Neural progenitor cell (in vitro differentiated cells): ENCODE results near the gene HEPACAM2. TPM values are rescaled to one million over a fixed set of nuclear protein-coding genes. Genes with fewer than 3 reads are reported as not detected.

Source experiments
- DNase-seq: peaks from one replicate; pipeline ENCODE4 v3.0.0-alpha.2; 2016; ENCODE audit warnings: low spot score
- H2AFZ ChIP-seq: fragments of 200-600 bp; sonication (generic); replicated peaks from 2 replicates; pipeline ENCODE4 v1.6.1; 2016; ENCODE audit warnings: antibody characterized with exemption
- H3F3A ChIP-seq: fragments of 200-600 bp; sonication (generic); 2 replicates; pipeline ENCODE4 v1.6.1; 2016; ENCODE audit warnings: antibody characterized with exemption, low read depth
- H3K27ac ChIP-seq: fragments of 200-600 bp; sonication (generic); 2 replicates; pipeline ENCODE4 v1.5.1; 2016; ENCODE audit warnings: mild to moderate bottlenecking
- H3K27me3 ChIP-seq: fragments of 200-600 bp; sonication (generic); 2 replicates; pipeline ENCODE4 v1.6.1; 2016; ENCODE audit warnings: mild to moderate bottlenecking, moderate library complexity
- H3K36me3 ChIP-seq: fragments of 200-600 bp; sonication (generic); 2 replicates; pipeline ENCODE4 v1.5.1; 2016
- H3K4me1 ChIP-seq: fragments of 200-600 bp; sonication (generic); 2 replicates; pipeline ENCODE4 v1.6.1; 2016; ENCODE audit warnings: mixed run types
- H3K4me2 ChIP-seq: fragments of 200-600 bp; sonication (generic); 2 replicates; pipeline ENCODE4 v1.6.1; 2016
- H3K4me3 ChIP-seq: fragments of 200-600 bp; sonication (generic); 2 replicates; pipeline ENCODE4 v1.5.1; 2016
- H3K79me2 ChIP-seq: fragments of 200-600 bp; sonication (generic); 2 replicates; pipeline ENCODE4 v1.6.1; 2016; ENCODE audit warnings: low read depth
- H3K9ac ChIP-seq: fragments of 200-600 bp; sonication (generic); 2 replicates; pipeline ENCODE4 v1.6.1; 2016
- H3K9me3 ChIP-seq: fragments of 200-600 bp; sonication (generic); 2 replicates; pipeline ENCODE4 v1.5.1; 2016; ENCODE audit warnings: low read depth
- H4K20me1 ChIP-seq: fragments of 200-600 bp; sonication (generic); 2 replicates; pipeline ENCODE4 v1.6.1; 2016; ENCODE audit warnings: low read depth
- H3K27ac Mint-ChIP-seq: 3 replicates; pipeline ENCODE4 v1.8.0; 2021; ENCODE audit warnings: mixed read lengths
- H3K27me3 Mint-ChIP-seq: 2 replicates; pipeline ENCODE4 v1.8.0; 2022; ENCODE audit warnings: low read depth, mild to moderate bottlenecking, inconsistent platforms, moderate library complexity, mixed read lengths; ENCODE audit not compliant: insufficient read depth
- H3K36me3 Mint-ChIP-seq: 3 replicates; pipeline ENCODE4 v1.8.0; 2021; ENCODE audit warnings: mixed read lengths
- H3K4me1 Mint-ChIP-seq: 3 replicates; pipeline ENCODE4 v1.8.0; 2021; ENCODE audit warnings: mixed read lengths
- H3K4me3 Mint-ChIP-seq: 3 replicates; pipeline ENCODE4 v1.8.0; 2021; ENCODE audit warnings: mild to moderate bottlenecking, moderate library complexity, mixed read lengths
- H3K9me3 Mint-ChIP-seq: 3 replicates; pipeline ENCODE4 v1.8.0; 2020; ENCODE audit warnings: mixed read lengths
- CTCF ChIP-seq: fragments of 200-600 bp; sonication (generic); IDR thresholded peaks from 2 replicates; pipeline ENCODE4 v1.5.1; 2017; ENCODE audit warnings: antibody characterized with exemption, mild to moderate bottlenecking
- EZH2 ChIP-seq: fragments of 200-600 bp; sonication (generic); IDR thresholded peaks from 2 replicates; pipeline ENCODE4 v1.6.1; 2017; ENCODE audit warnings: antibody characterized with exemption, mild to moderate bottlenecking, moderate library complexity
- EZH2phosphoT487 ChIP-seq: fragments of 200-600 bp; sonication (generic); IDR thresholded peaks from 2 replicates; pipeline ENCODE4 v1.6.1; 2017; ENCODE audit warnings: antibody characterized with exemption
- total RNA-seq: library from RNA; depleted of rRNA; stranded (reverse); fragments of >200 nt; gene quantifications from 2 replicates; pipeline ENCODE4 v1.2.3, GENCODE V29; 2015; ENCODE audit warnings: low replicate concordance

Gene HEPACAM2
- total RNA-seq, 1 donor from 2014 or later, result not detected

GRCh38 chr7:93239824-93240223, 13.6 kb upstream of the HEPACAM2 start:
- no peak overlapping the region for H3K4me3 ChIP-seq
- peaks cover 11% of the 10 kb centered on the region for H3K79me2 ChIP-seq
- H3K4me1 Mint-ChIP-seq, result no peaks in the 10 kb centered on the region
- TF ChIP-seq CTCF, result no peak
- no peak for TF ChIP-seq EZH2phosphoT487
- no peak for TF ChIP-seq EZH2
- H3K27ac Mint-ChIP-seq, result no peak overlapping the region
- H3K4me2 ChIP-seq, result no peak overlapping the region
- H3K4me1 ChIP-seq, result no peaks in the 10 kb centered on the region
- H3K27ac ChIP-seq, result no peak overlapping the region
- no peaks in the 10 kb centered on the region for H3K27me3 ChIP-seq
- no peak overlapping the region for H2AFZ ChIP-seq
- H3K9me3 Mint-ChIP-seq, result no peaks in the 10 kb centered on the region
- no peak for DNase-seq
- H3K27me3 Mint-ChIP-seq, result no peaks in the 10 kb centered on the region
- H3F3A ChIP-seq, result no peaks in the 10 kb centered on the region
- H3K9ac ChIP-seq, result no peak overlapping the region
- H3K9me3 ChIP-seq, result no peaks in the 10 kb centered on the region
- no peaks in the 10 kb centered on the region for H3K36me3 ChIP-seq
- H3K4me3 Mint-ChIP-seq, result no peak overlapping the region
- H4K20me1 ChIP-seq, result no peaks in the 10 kb centered on the region
- H3K36me3 Mint-ChIP-seq, result no peaks in the 10 kb centered on the region

- no peak for TF ChIP-seq EZH2
- no peak for TF ChIP-seq EZH2phosphoT487
- no peak for TF ChIP-seq CTCF
- no peak overlapping the region for H3K4me3 Mint-ChIP-seq
- H3K27me3 ChIP-seq, result no peaks in the 10 kb centered on the region
- H3K9me3 Mint-ChIP-seq, result no peaks in the 10 kb centered on the region
- no peaks in the 10 kb centered on the region for H3K4me1 Mint-ChIP-seq
- no peaks in the 10 kb centered on the region for H3F3A ChIP-seq
- H3K4me3 ChIP-seq, result no peak overlapping the region
- no peaks in the 10 kb centered on the region for H3K36me3 Mint-ChIP-seq
- H3K79me2 ChIP-seq, result peaks cover 17% of the 10 kb centered on the region
- H3K9ac ChIP-seq, result no peak overlapping the region
- no peak overlapping the region for H3K27ac ChIP-seq
- no peaks in the 10 kb centered on the region for H3K27me3 Mint-ChIP-seq
- DNase-seq, result no peak
- H3K36me3 ChIP-seq, result no peaks in the 10 kb centered on the region
- no peaks in the 10 kb centered on the region for H3K4me1 ChIP-seq
- H3K4me2 ChIP-seq, result no peak overlapping the region
- no peaks in the 10 kb centered on the region for H3K9me3 ChIP-seq
- H4K20me1 ChIP-seq, result no peaks in the 10 kb centered on the region
- no peak overlapping the region for H3K27ac Mint-ChIP-seq
- H2AFZ ChIP-seq, result no peak overlapping the region
Observed at GRCh38 chr7:93238748-93239147, 12.5 kb upstream of the HEPACAM2 start.

GRCh38 chr7:93238131-93238530, 11.9 kb upstream of the HEPACAM2 start:
- H4K20me1 ChIP-seq, result no peaks in the 10 kb centered on the region
- H3K27ac ChIP-seq, result no peak overlapping the region
- H3K79me2 ChIP-seq, result peaks cover 23% of the 10 kb centered on the region
- no peak overlapping the region for H2AFZ ChIP-seq
- no peaks in the 10 kb centered on the region for H3K4me1 Mint-ChIP-seq
- no peaks in the 10 kb centered on the region for H3K36me3 ChIP-seq
- H3K4me1 ChIP-seq, result peaks cover 6% of the 10 kb centered on the region
- no peaks in the 10 kb centered on the region for H3F3A ChIP-seq
- DNase-seq, result no peak
- no peak overlapping the region for H3K9ac ChIP-seq
- H3K4me3 Mint-ChIP-seq, result no peak overlapping the region
- H3K4me2 ChIP-seq, result no peak overlapping the region
- H3K27me3 Mint-ChIP-seq, result no peaks in the 10 kb centered on the region
- no peaks in the 10 kb centered on the region for H3K27me3 ChIP-seq
- no peak for TF ChIP-seq EZH2
- no peak for TF ChIP-seq CTCF
- TF ChIP-seq EZH2phosphoT487, result no peak
- no peak overlapping the region for H3K4me3 ChIP-seq
- H3K27ac Mint-ChIP-seq, result no peak overlapping the region
- no peaks in the 10 kb centered on the region for H3K36me3 Mint-ChIP-seq
- no peaks in the 10 kb centered on the region for H3K9me3 Mint-ChIP-seq
- H3K9me3 ChIP-seq, result no peaks in the 10 kb centered on the region
